Adrenal gland (tissue), 12 donors: ENCODE measurements around the gene BCAR3. TPM values are rescaled to one million over a fixed set of nuclear protein-coding genes. Genes with fewer than 3 reads are reported as not detected.

Source experiments
- DNase-seq, 7 donors: peaks; one replicate each; pipeline ENCODE4 v3.0.0-alpha.2; 2019 to 2020
- H3K27ac ChIP-seq, 5 donors: fragments of 200-600 bp; sonication (generic) in 4 of 5; 1 replicate in 3 of 5; 2 replicates in 2 of 5; pipeline versions ENCODE4 v1.5.1 to v1.8.0; 2016 to 2020; ENCODE audit warnings: mild to moderate bottlenecking in 1 of 5
- H3K27me3 ChIP-seq: fragments of 200-600 bp; 2 replicates; pipeline ENCODE4 v1.8.0; 2021
- H3K36me3 ChIP-seq, 2 donors: fragments of 200-600 bp; replicated peaks in 1 of 2; 1 replicate in 1 of 2; 2 replicates in 1 of 2; pipeline versions ENCODE4 v1.5.1 to v1.8.0; 2018 to 2022
- H3K4me1 ChIP-seq, 2 donors: fragments of 200-600 bp; replicated peaks in 1 of 2; 1 replicate in 1 of 2; 2 replicates in 1 of 2; pipeline versions ENCODE4 v1.5.1 to v1.8.0; 2018 to 2021
- H3K4me3 ChIP-seq, 4 donors: fragments of 200-600 bp; sonication (generic) in 3 of 4; one replicate each; pipeline ENCODE4 v1.5.1; 2016 to 2018
- H3K9me3 ChIP-seq, 3 donors: fragments of 200-600 bp; sonication (generic) in 1 of 3; replicated peaks in 1 of 3; 1 replicate in 2 of 3; 2 replicates in 1 of 3; pipeline versions ENCODE4 v1.5.1 to v1.8.0; 2016 to 2021
- CTCF ChIP-seq, 6 experiments: fragments of 450-650 bp in 4 of 6; fragments of 200-600 bp in 2 of 6; sonication (generic) in 1 of 6; IDR thresholded peaks; 1 replicate in 5 of 6; 2 replicates in 1 of 6; pipeline versions ENCODE4 v1.5.1 to v1.8.0; 2016 to 2021; ENCODE audit warnings: antibody characterized with exemption in 6 of 6, mild to moderate bottlenecking in 2 of 6, moderate library complexity in 1 of 6
- POLR2A ChIP-seq, 2 donors: fragments of 450-650 bp; IDR thresholded peaks; one replicate each; pipeline ENCODE4 v1.6.1; 2017; ENCODE audit warnings: antibody characterized with exemption in 2 of 2, mild to moderate bottlenecking in 2 of 2, moderate library complexity in 1 of 2
- WGBS, 4 donors: extraction: QIAGEN DNeasy Blood & Tissue Kit in 2 of 4; methylation state at CpG; one replicate each; pipeline versions ENCODE4 v1.1.5 to v1.1.7; 2013 to 2017; 5-methylcytosine and 5-hydroxymethylcytosine counted together
- intact Hi-C, 2 donors: fragments of 100-400 bp; cut with DNase I; formaldehyde crosslinking; loops; one replicate each; pipeline versions ENCODE4 v1.14.1 to v1.15.0; 2022 to 2023
- polyA plus RNA-seq, 3 donors: library from polyadenylated mRNA; stranded (reverse); fragments of 200-250 nt in 2 of 3; fragments of 350-450 nt in 1 of 3; fragmentation: Illumina TruSeq in 1 of 3; extraction: RNeasy Lipid Tissue Mini Kit (QIAGEN cat#74804) in 1 of 3; gene quantifications; one replicate each; pipeline ENCODE4 v1.2.3, GENCODE V29; 2013 to 2014
- total RNA-seq, 9 donors: library from RNA; depleted of rRNA in 4 of 9; stranded (reverse); fragments of >200 nt in 4 of 9; fragments of 120-200 nt in 1 of 9; fragmentation: NEBNext Ultra II Directional in 1 of 9; extraction: Animal tissue kit (Norgen Biotek cat#: 25700) in 1 of 9; gene quantifications; one replicate each; pipeline versions ENCODE4 v1.1.0 to v1.2.4, GENCODE V29; 2013 to 2023
- donor health status: healthy with polysubstance abuse.
- donor health status: Bipolar disorder and iron deficiency.
- donor health status: DM: yes; HTN: yes; CAD: no.
- donor health status: DM: no; HTN: no; CAD: no.
- donor health status: DM: no; HTN: no; CAD: no.
- donor health status: DM: yes; HTN: yes; CAD: no.

BCAR3 gene
- total and polyA plus RNA-seq, 12 donors: 6.5 to 31.6 (median 23.9) TPM

GRCh38 chr1:93667642-93668041 lies 14.0 kb downstream of the BCAR3 start:
- H3K4me1 ChIP-seq: peaks cover 79 to 100% of the 10 kb centered on the region in 2 donors
- H3K27ac ChIP-seq: peak overlapping the region in 3 of 5 donors; percentile 15 to 52 (median 16)
- H3K27me3 ChIP-seq: no peaks in the 10 kb centered on the region
- no peak for DNase-seq
- H3K9me3 ChIP-seq: no peaks in the 10 kb centered on the region
- no peak overlapping the region for H3K4me3 ChIP-seq
- intact Hi-C loops: no loop called here
- H3K36me3 ChIP-seq: no peaks in the 10 kb centered on the region
- TF ChIP-seq POLR2A (IDR thresholded peaks at IDR 0.05) (no peak), CTCF (IDR thresholded peaks at IDR 0.05) (no peak)
- 87 to 91% (median 89%) methylated on average over 4 of the region's 4 CpGs for WGBS, 4 donors

GRCh38 chr1:93666613-93667384 lies 14.8 kb downstream of the BCAR3 start:
- WGBS, 4 donors: 66 to 72% (median 69%) methylated on average over 14 of the region's 14 CpGs
- H3K9me3 ChIP-seq: no peaks in the 10 kb centered on the region
- peaks cover 77 to 100% of the 10 kb centered on the region in 2 donors for H3K4me1 ChIP-seq
- H3K4me3 ChIP-seq: no peak overlapping the region
- no peak for TF ChIP-seq POLR2A (IDR thresholded peaks at IDR 0.05)
- TF ChIP-seq CTCF (IDR thresholded peaks at IDR 0.05): no peak
- H3K27me3 ChIP-seq: no peaks in the 10 kb centered on the region
- no peaks in the 10 kb centered on the region for H3K36me3 ChIP-seq
- peak overlapping the region in 3 of 5 donors; percentile 16 to 52 (median 41) for H3K27ac ChIP-seq
- intact Hi-C loops: no loop called here
- peak in 5 of 7 donors; percentile 32 to 57 (median 56) for DNase-seq

- no peak for TF ChIP-seq CTCF (IDR thresholded peaks at IDR 0.05)
- TF ChIP-seq POLR2A (IDR thresholded peaks at IDR 0.05): no peak
- peaks cover 67 to 90% of the 10 kb centered on the region in 2 donors for H3K4me1 ChIP-seq
- WGBS, 4 donors: 14 to 29% (median 26%) methylated on average over 3 of the region's 3 CpGs
Measured at GRCh38 chr1:93665015-93665414, 16.6 kb downstream of the BCAR3 start.

GRCh38 chr1:93663208-93663614 lies 18.4 kb downstream of the BCAR3 start:
- no peak for TF ChIP-seq POLR2A (IDR thresholded peaks at IDR 0.05)
- TF ChIP-seq CTCF (IDR thresholded peaks at IDR 0.05): no peak

More at GRCh38 chr1:93665015-93665414, 16.6 kb downstream of the BCAR3 start:
- peak overlapping the region; percentile 42 to 88 (median 86) for H3K27ac ChIP-seq
- no peaks in the 10 kb centered on the region for H3K9me3 ChIP-seq
- DNase-seq: no peak
- H3K36me3 ChIP-seq: no peaks in the 10 kb centered on the region
- H3K27me3 ChIP-seq: no peaks in the 10 kb centered on the region
- H3K4me3 ChIP-seq: no peak overlapping the region
- intact Hi-C loops: no loop called here

More at GRCh38 chr1:93663208-93663614, 18.4 kb downstream of the BCAR3 start:
- Histone ChIP-seq H3K36me3 (no peaks in the 10 kb centered on the region), H3K4me3 (no peak overlapping the region), H3K27me3 (no peaks in the 10 kb centered on the region), H3K9me3 (no peaks in the 10 kb centered on the region), H3K4me1 (peaks cover 52 to 72% of the 10 kb centered on the region in 2 donors), H3K27ac (peak overlapping the region in 3 of 5 donors; percentile 86 to 88 (median 87))
- 38 to 56% (median 41%) methylated on average over 2 of the region's 2 CpGs for WGBS, 4 donors
- intact Hi-C loops: no loop called here
- no peak for DNase-seq
